GM19328 (cell line): ENCODE measurements around the gene BNC2.
"Not testable (repeated sequence)": the region's sequence is repeated elsewhere in the genome, so short reads cannot be mapped to it uniquely, and the experiment has no call there.

Experiments
- ATAC-seq: cut with Tn5 transposase; IDR thresholded peaks from one replicate; pipeline ENCODE4 v1.9.1; 2021; ENCODE audit warnings: mild to moderate bottlenecking, moderate library complexity; ENCODE audit not compliant: unreplicated experiment

BNC2 gene

GRCh38 chr9:16521868-16522411 is 348.5 kb downstream of the BNC2 start:
- no peak for ATAC-seq

- ATAC-seq, result no peak
These were observed 351.5 kb downstream of the BNC2 start for GRCh38 chr9:16519001-16519400.

- no peak for ATAC-seq
These were observed 353.6 kb downstream of the BNC2 start for GRCh38 chr9:16516891-16517290.

- ATAC-seq, result no peak
These were observed 354.6 kb downstream of the BNC2 start for GRCh38 chr9:16515879-16516301.

DNA sequence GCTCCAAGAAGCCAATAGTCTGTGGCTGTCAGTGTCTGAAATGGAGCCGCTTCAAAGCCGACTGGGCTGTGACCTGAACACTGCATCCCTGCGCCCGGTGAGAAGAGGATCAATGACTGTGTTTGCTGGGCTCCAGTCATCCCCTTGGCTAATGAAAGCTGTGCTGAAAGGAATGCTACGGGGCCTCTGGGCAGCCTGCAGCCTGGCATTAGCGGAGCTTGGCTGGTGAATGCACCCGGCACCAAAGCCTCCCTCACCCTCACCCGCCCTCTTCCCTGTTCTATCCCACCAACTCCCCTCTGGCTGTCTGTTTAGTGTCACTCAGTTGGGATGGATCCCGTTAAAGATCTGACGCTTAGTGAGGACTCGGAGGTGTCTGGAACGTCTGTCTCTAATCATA is 355.3 kb downstream of the BNC2 start:
- ATAC-seq, result no peak

- ATAC-seq, result no peak
These were observed 356.3 kb downstream of the BNC2 start for GRCh38 chr9:16514131-16514530.

DNA sequence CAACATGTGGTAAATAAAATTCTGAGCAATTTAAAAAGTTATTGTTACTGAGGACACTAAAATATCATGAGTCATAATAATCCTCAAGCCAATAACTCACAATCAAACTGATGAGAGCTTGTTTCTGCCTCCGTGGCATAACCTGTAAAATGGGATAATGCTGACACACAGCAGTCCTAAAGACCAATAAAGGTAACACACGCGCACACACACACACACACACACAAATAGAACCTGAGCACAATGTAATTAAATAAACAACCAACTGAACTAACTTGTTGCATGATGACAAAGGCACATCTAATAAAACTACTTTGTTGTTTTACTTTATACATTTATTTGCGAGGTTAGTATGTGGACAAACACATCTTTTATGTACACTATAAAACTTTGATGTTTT is 358.2 kb downstream of the BNC2 start:
- ATAC-seq, result no peak

- no peak for ATAC-seq
These were observed 360.0 kb downstream of the BNC2 start for GRCh38 chr9:16510482-16510881.

DNA sequence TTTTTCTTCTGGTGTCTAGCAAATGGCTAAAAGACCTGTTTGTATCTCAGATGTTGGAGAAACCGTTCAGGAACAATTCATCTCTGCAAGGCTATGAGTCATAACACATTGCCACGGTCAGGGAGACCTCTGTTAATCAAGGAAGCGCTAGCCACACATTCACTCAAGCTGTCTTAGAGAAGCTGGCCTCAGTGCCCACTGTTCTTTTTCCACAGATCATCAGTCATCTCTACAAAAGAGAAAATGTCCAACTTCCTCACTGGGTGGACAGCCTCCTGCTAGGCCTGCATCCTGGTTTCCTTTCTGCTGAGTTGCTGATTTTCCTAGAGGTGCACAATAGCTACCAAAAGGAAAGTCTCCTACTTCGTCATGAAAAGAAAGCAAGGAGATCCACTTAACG is 360.5 kb downstream of the BNC2 start:
- ATAC-seq, result no peak

- ATAC-seq, result no peak
These were observed 365.3 kb downstream of the BNC2 start for GRCh38 chr9:16505199-16505598.

- ATAC-seq, result no peak
These were observed 368.7 kb downstream of the BNC2 start for GRCh38 chr9:16501726-16502125.

DNA sequence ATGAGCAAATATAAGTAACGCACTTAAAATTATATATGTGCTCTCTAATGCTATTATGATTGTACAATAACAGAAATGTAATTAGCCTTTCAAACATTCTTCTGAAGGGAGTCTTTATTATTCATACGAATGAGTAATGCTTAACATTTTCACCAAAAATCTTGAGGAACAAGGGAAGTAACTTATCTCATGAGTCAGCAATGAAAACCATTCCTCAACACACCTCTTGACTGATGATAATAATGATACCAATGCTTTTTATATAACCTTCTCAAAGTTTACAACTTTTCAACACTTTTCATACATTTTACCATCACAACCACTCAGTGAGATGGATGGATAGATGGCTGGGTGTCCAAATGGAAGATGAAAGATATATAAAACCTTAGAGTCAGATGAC is 369.3 kb downstream of the BNC2 start:
- ATAC-seq, result no peak

DNA sequence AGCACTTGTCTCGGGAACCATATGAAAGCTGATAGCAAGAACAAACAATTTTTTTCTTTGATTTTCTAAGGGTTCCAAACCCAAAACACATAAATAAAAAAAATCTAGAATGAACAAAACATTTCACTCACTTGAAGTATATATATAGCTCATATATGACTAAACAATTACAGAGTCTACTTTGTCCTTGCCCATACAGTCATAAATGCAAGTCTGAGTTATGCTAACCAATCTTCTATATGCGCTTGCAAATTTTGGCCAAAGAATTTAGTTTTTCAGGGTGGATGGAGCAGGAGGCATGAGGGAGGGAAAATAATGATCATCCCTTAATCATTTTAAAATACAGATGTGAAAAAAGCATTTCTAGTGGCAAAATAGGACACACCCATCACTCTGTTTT is 370.1 kb downstream of the BNC2 start:
- ATAC-seq, result no peak

GRCh38 chr9:16499892-16500291 is 370.6 kb downstream of the BNC2 start:
- ATAC-seq, result no peak

- no peak for ATAC-seq
These were observed 373.6 kb downstream of the BNC2 start for GRCh38 chr9:16496908-16497307.

DNA sequence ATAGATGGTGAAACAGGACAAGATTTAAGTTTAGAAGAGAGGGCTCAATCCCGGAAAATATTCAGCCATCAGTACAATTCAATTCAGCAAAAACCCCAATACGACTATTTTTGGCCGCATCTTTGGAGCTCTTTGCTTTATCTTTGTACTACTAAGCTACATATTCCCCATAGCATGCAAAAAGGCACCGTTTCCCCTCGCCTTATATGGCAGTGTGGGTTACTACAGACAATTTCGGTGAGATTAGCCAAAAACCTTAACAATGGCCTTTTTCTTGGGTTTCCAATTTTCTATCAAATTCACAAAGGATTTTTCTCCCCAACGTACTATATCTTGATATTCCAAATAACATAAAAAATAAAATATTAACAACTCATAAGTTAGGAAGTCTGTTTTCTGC is 382.6 kb downstream of the BNC2 start:
- no peak for ATAC-seq

DNA sequence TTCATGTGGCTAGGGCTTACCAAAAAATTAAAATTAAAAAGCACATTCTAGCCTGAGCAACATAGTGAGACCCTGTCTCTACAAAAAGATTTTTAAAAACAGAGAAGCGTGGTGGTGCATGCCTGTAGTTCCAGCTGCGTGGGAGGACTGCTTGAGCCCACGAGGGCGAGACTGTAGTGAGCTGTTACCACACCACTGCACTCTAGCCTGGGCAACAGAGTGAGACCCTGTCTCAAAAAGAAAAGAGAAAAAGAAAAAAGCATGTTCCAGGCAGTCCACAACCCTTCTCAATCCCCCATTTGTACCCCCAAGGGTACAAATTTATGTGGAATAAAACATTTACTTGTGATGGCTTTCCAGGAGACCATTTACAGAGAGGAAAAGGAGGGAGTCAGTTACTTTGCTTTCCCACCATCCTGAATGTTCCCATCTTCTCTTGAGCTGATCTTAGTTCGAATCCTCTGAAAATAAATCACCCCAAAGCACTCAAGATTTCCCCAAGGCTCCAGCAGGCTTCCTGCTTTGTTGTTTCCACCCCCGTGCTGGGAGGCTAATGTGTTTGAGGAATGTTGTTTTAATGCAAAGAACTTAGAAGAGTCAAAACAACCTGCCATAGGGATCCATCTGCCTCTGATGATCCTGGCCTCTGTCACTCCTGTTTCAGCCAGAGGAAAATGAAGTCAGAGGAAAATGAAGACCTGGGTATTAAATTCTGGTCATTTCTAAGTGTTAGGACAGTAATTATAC is 384.7 kb downstream of the BNC2 start:
- no peak for ATAC-seq

GRCh38 chr9:16485160-16485559 is 385.3 kb downstream of the BNC2 start:
- ATAC-seq, result no peak

GRCh38 chr9:16484744-16485143 is 385.7 kb downstream of the BNC2 start:
- ATAC-seq, result no peak

- ATAC-seq, result no peak
These were observed 386.3 kb downstream of the BNC2 start for GRCh38 chr9:16484180-16484579.

DNA sequence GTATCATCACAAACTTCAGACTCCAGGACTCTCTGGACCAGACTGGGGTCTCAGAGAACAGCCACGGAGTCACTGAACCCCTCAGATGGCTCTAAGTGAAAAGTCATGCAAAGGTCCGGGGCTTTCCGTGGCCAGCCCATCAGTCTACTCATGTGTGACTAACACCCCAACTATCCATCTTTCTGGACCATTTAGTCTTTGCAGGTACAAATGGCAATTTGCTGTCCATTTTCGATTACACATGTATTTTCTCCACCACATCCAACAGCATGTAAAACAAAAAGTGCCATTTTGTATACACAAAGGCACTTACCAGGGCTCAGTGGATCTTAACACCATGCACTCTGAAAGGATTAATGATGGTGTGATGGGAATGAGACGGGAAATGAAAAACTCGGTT is 387.7 kb downstream of the BNC2 start:
- ATAC-seq, result no peak

GRCh38 chr9:16480584-16480983 is 389.9 kb downstream of the BNC2 start:
- ATAC-seq, result not testable (repeated sequence)

DNA sequence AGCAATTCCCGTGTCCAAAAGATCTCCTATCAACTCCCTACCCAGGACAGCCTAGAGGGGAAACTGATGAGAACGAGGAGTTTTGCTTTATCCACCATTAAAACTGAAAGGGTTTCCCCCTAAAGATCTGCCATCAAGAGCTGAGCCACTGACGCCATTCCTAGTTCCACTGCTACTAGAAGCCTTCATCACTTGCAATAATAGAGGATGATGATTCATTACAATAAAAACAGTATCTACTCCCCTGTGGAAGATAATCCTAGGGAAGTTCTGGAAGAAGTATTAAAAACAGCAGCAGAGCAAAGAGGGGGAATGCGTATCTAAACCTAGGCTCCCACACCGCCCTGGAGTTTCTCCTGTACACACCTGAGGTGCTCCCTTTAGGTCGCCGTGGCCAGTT is 394.5 kb downstream of the BNC2 start:
- ATAC-seq, result no peak
